GM21390 (cell line): Measurements from ENCODE around the gene UQCRHL.

Source experiments
- ATAC-seq: cut with Tn5 transposase; IDR thresholded peaks from one replicate; pipeline ENCODE4 v1.9.1; 2021; ENCODE audit not compliant: unreplicated experiment

UQCRHL gene

DNA sequence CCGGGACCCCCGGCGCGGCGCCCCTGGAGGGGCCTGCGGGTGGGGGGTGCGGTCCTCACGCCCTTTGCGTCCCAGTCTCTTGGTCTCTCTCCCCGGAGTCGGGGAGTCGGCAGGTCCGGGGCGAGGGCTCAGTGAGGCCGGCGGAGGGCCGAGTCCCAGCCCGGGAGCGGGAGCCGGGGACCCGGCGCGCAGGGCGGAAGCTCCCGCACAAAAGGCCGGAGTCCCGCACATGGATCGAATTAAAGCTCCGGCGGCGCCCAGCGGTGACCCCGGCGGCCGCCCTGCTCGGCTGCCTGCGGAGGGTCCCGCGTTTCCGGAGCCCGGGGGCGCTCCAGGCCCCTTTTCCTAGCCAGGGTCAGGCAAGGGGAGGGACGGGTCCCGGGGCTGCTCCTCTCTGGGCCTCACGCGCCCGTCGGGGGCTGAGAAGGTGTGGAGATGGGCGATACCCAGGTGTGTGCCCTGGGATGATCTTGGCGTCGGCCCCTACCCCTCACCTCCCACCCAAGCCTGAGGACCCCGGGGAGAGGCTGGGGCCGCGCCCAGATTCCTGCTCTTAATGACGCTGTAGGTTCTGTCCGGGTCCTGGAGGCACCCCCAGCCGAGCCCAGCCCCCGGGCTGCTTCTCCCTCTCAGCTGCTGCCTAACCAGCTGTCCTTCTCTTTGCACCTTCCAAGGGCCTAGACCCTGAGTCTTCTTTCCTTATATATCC is 48.3 kb downstream of the UQCRHL start:
- no peak for ATAC-seq

DNA sequence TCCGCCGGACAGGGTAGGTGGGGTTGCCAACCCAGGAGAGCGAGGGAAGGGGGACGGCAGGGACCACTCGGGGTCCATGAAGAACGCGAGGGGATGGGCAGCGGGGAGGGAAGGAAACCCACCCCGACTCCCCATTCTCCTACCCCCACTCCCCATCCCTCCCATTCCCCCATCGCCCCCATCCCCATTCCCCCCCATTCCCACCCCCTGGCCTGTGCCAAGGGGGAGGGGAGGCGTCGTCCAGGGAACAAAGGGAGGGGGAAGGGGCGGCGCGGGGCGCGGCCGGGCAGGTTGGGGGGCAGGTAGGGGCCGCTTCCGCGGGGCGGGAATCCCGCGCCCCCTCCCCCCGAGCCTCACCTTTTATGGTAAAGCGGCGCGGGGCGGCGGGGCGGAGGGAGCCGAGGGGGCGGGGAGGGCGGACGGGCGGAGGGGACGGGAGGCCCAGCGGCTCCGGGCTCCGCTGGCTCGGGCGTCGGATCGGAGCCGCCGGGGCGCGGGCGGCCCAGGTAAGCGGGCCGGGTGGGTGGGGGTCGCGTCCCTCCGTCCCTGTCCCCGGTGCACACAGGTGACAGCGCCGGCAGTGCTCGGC is 49.0 kb downstream of the UQCRHL start, which contains the start of gene FBLIM1:
FBLIM1 (plus strand) TSS at position 453 of the 589 bp plus-strand sequence. CDS start 6,189 bp downstream, outside the sequence.
- no peak for ATAC-seq

DNA sequence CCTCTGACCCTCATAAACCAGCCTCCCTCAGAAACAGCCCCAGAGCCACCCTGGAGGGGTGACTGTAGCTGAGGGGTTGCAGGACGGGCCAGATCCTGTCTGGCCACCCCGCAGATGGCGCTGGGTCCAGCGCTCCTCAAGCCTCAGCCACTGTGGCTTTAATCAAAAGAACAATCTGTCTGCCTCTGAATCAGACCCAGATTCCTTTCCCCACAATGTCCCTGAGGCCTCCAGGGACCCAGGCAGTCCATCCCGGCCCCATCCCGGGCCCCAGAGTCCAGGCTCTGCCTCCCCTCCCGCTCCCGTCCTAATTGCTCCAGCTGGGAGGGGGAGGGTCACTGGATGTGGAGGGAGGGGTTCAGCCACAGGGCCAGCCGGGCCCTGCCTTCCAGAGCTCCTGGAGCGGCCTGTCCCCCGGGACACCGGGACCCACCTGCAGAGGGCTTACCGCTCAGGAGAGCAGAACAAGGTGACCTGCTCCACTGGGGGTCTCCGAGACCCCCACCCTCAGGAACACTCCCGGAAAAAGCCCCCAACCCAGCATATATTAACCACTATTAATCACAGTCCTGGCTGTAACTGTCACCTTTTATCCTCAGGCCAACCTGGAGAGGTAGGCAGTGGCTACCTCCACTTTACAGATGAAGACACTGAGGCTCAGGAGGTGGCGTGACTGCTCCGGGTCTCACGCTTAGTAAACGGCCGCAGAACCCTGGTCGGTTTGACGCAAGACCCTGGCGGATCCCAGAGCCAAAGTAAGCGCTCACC is 49.7 kb downstream of the UQCRHL start:
- no peak for ATAC-seq
